Measurements from ENCODE around the gene DNM3. TPM values are rescaled to one million over a fixed set of nuclear protein-coding genes. Genes with fewer than 3 reads are reported as not detected.

DNM3 gene
- total and polyA plus RNA-seq, 9 donors, result 2.2 to 7.0 (median 3.9) TPM

DNA sequence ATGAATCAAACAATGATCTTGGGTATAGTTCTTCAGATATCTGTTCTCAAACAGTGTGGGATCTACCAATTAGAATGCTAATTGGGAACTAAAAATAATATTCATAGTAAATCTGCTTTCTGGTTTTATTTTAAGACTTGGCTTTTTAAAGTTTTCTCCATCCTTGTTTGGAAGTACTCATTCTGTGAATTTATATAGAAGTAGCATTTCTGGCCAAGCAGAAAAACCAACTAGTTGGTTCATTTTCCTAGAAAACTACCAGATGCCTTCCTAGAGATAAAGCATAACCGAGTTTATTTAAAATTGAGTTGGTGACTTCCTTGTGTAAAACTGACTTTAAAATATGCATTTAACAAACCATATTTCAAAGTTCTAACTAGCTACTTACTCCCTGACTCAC is 48.8 kb downstream of the DNM3 start:
- no peaks in the 10 kb centered on the region for H3K4me1 ChIP-seq (ENCODE audit: control insufficient read depth, insufficient read depth, low read length)
- no peak overlapping the region for H3K27ac ChIP-seq (ENCODE audit: low read length)
- no peak for DNase-seq
- H3K9me3 ChIP-seq (replicated peaks; ENCODE audit: control insufficient read depth, low read depth, low read length), result no peaks in the 10 kb centered on the region
- no peak overlapping the region for H3K4me3 ChIP-seq (ENCODE audit: low read length)
- H3K27me3 ChIP-seq (ENCODE audit: control insufficient read depth, insufficient read depth, low read length), result no peaks in the 10 kb centered on the region
- no peaks in the 10 kb centered on the region for H3K36me3 ChIP-seq (ENCODE audit: control insufficient read depth, insufficient read depth, low read length)
- WGBS (ENCODE audit: insufficient coverage), result no CpG with 5 or more reads among the region's 1 CpG

DNA sequence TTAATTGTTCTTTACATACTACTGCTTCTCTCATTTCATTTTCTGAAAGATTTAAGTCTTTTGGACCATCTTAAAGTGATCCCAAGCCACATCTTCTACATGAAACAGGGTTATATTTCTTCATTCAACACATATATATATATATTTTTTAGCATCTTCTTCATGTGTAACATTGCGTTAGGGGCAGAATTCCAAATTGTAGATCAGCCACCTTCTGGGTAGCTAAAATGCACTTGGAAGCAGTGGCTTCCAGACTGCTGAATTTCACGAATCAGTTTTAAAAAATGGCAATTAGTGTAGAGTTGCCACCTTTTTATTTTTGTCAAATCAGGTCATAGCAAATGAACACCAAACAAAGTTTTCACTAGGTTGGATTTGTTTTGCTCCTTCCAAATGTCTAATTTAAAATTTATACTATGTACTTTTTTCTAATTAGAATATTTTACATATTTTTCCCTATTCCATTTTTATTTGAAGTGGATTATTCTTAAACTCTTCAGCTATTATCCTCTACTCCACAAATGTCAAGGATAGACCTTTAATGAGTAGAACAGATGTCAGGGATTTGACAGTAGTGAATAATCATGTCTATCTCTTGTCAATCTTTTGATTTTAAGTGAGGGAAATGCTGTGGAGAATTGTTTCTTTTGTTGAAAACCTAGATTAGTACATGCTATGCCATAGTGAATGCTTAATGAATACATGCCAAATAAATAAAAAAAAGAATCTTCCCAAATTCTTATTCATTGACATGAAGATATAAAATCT is 55.8 kb downstream of the DNM3 start:
- H3K27me3 ChIP-seq (ENCODE audit: control insufficient read depth, insufficient read depth, low read length), result no peaks in the 10 kb centered on the region
- 80% methylated on average over 1 of the region's 2 CpGs for WGBS (ENCODE audit: insufficient coverage)
- H3K36me3 ChIP-seq (ENCODE audit: control insufficient read depth, insufficient read depth, low read length), result no peaks in the 10 kb centered on the region
- no peaks in the 10 kb centered on the region for H3K9me3 ChIP-seq (replicated peaks; ENCODE audit: control insufficient read depth, low read depth, low read length)
- H3K27ac ChIP-seq (ENCODE audit: low read length), result no peak overlapping the region
- no peak for DNase-seq
- H3K4me3 ChIP-seq (ENCODE audit: low read length), result no peak overlapping the region
- no peaks in the 10 kb centered on the region for H3K4me1 ChIP-seq (ENCODE audit: control insufficient read depth, insufficient read depth, low read length)

- Histone ChIP-seq H3K4me3 (ENCODE audit: low read length) (no peak overlapping the region), H3K27ac (ENCODE audit: low read length) (no peak overlapping the region), H3K4me1 (ENCODE audit: control insufficient read depth, insufficient read depth, low read length) (no peaks in the 10 kb centered on the region), H3K36me3 (ENCODE audit: control insufficient read depth, insufficient read depth, low read length) (no peaks in the 10 kb centered on the region), H3K9me3 (replicated peaks; ENCODE audit: control insufficient read depth, low read depth, low read length) (no peaks in the 10 kb centered on the region), H3K27me3 (ENCODE audit: control insufficient read depth, insufficient read depth, low read length) (no peaks in the 10 kb centered on the region)
- 49% methylated on average over 6 of the region's 9 CpGs for WGBS (ENCODE audit: insufficient coverage)
- peak; percentile 42 for DNase-seq
These were observed 57.6 kb downstream of the DNM3 start for GRCh38 chr1:171898941-171899340.

GRCh38 chr1:171899838-171900237 is 58.5 kb downstream of the DNM3 start:
- Histone ChIP-seq H3K4me3 (ENCODE audit: low read length) (no peak overlapping the region), H3K36me3 (ENCODE audit: control insufficient read depth, insufficient read depth, low read length) (no peaks in the 10 kb centered on the region), H3K4me1 (ENCODE audit: control insufficient read depth, insufficient read depth, low read length) (no peaks in the 10 kb centered on the region), H3K27me3 (ENCODE audit: control insufficient read depth, insufficient read depth, low read length) (no peaks in the 10 kb centered on the region), H3K9me3 (replicated peaks; ENCODE audit: control insufficient read depth, low read depth, low read length) (no peaks in the 10 kb centered on the region), H3K27ac (ENCODE audit: low read length) (no peak overlapping the region)
- WGBS (ENCODE audit: insufficient coverage), result 78% methylated on average over 5 of the region's 5 CpGs
- no peak for DNase-seq

GRCh38 chr1:171901245-171901644 is 59.9 kb downstream of the DNM3 start:
- Histone ChIP-seq H3K36me3 (ENCODE audit: control insufficient read depth, insufficient read depth, low read length) (no peaks in the 10 kb centered on the region), H3K27me3 (ENCODE audit: control insufficient read depth, insufficient read depth, low read length) (no peaks in the 10 kb centered on the region), H3K4me1 (ENCODE audit: control insufficient read depth, insufficient read depth, low read length) (no peaks in the 10 kb centered on the region), H3K27ac (ENCODE audit: low read length) (no peak overlapping the region), H3K9me3 (replicated peaks; ENCODE audit: control insufficient read depth, low read depth, low read length) (no peaks in the 10 kb centered on the region), H3K4me3 (ENCODE audit: low read length) (no peak overlapping the region)
- DNase-seq, result no peak
- no CpG with 5 or more reads among the region's 7 CpGs for WGBS (ENCODE audit: insufficient coverage)

DNA sequence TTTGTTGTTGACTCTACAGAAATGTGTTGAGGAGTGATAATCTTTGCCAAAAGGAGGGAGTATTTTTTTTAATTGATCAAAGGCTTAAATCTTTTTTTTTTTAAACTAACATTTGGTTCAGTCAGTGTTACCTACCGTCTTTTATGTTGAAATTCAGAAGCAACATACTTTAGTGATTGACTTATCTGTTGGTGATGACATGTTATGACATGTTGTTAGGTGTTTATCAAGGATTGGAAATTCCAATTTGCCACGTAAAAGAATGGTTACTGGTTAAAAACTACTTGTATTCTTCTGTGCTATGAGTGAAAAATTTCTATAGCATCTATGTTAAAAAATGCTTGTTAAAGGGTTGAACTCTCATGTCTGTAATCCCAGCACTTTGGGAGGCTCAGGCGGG is 61.2 kb downstream of the DNM3 start:
- no peak overlapping the region for H3K27ac ChIP-seq (ENCODE audit: low read length)
- no peak overlapping the region for H3K4me3 ChIP-seq (ENCODE audit: low read length)
- WGBS (ENCODE audit: insufficient coverage), result 100% methylated on average over 2 of the region's 3 CpGs
- no peaks in the 10 kb centered on the region for H3K36me3 ChIP-seq (ENCODE audit: control insufficient read depth, insufficient read depth, low read length)
- H3K9me3 ChIP-seq (replicated peaks; ENCODE audit: control insufficient read depth, low read depth, low read length), result no peaks in the 10 kb centered on the region
- no peaks in the 10 kb centered on the region for H3K4me1 ChIP-seq (ENCODE audit: control insufficient read depth, insufficient read depth, low read length)
- no peaks in the 10 kb centered on the region for H3K27me3 ChIP-seq (ENCODE audit: control insufficient read depth, insufficient read depth, low read length)
- DNase-seq, result no peak

- Histone ChIP-seq H3K4me1 (ENCODE audit: control insufficient read depth, insufficient read depth, low read length) (no peaks in the 10 kb centered on the region), H3K27ac (ENCODE audit: low read length) (no peak overlapping the region), H3K9me3 (replicated peaks; ENCODE audit: control insufficient read depth, low read depth, low read length) (no peaks in the 10 kb centered on the region), H3K36me3 (ENCODE audit: control insufficient read depth, insufficient read depth, low read length) (no peaks in the 10 kb centered on the region), H3K27me3 (ENCODE audit: control insufficient read depth, insufficient read depth, low read length) (no peaks in the 10 kb centered on the region), H3K4me3 (ENCODE audit: low read length) (no peak overlapping the region)
- 93% methylated on average over 3 of the region's 5 CpGs for WGBS (ENCODE audit: insufficient coverage)
- no peak for DNase-seq
These were observed 63.6 kb downstream of the DNM3 start for GRCh38 chr1:171904778-171905450.

- WGBS (ENCODE audit: insufficient coverage), result no CpG with 5 or more reads among the region's 5 CpGs
- DNase-seq, result no peak
- H3K36me3 ChIP-seq (ENCODE audit: control insufficient read depth, insufficient read depth, low read length), result no peaks in the 10 kb centered on the region
These were observed 68.4 kb downstream of the DNM3 start for GRCh38 chr1:171909711-171910110.

DNA sequence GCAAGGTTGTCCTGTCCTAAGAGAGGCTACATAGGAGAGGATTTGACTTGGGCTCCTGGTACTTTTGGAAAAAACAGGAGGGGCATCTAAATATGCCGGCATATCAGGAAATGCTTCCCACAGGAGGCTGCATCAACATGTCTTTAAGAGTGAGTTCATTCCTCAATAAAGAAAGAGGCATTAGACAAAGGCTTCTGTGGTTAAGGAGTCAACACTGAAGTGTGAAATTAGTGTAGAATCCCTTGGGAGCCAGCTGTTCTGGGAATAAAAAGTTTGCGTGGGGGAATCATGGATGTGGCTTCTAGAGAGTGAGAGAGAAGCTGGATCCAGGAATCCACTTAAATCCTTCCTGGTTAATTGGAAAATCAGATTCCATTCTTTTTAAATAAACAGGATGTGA is 69.5 kb downstream of the DNM3 start:
- Histone ChIP-seq H3K36me3 (ENCODE audit: control insufficient read depth, insufficient read depth, low read length) (no peaks in the 10 kb centered on the region), H3K4me3 (ENCODE audit: low read length) (no peak overlapping the region), H3K4me1 (ENCODE audit: control insufficient read depth, insufficient read depth, low read length) (no peaks in the 10 kb centered on the region), H3K27ac (ENCODE audit: low read length) (no peak overlapping the region), H3K9me3 (replicated peaks; ENCODE audit: control insufficient read depth, low read depth, low read length) (no peaks in the 10 kb centered on the region), H3K27me3 (ENCODE audit: control insufficient read depth, insufficient read depth, low read length) (no peaks in the 10 kb centered on the region)
- 60% methylated on average over 1 of the region's 2 CpGs for WGBS (ENCODE audit: insufficient coverage)
- no peak for DNase-seq

More at GRCh38 chr1:171909711-171910110, 68.4 kb downstream of the DNM3 start:
- Histone ChIP-seq H3K4me1 (ENCODE audit: control insufficient read depth, insufficient read depth, low read length) (no peaks in the 10 kb centered on the region), H3K27ac (ENCODE audit: low read length) (no peak overlapping the region), H3K27me3 (ENCODE audit: control insufficient read depth, insufficient read depth, low read length) (no peaks in the 10 kb centered on the region), H3K9me3 (replicated peaks; ENCODE audit: control insufficient read depth, low read depth, low read length) (no peaks in the 10 kb centered on the region), H3K4me3 (ENCODE audit: low read length) (no peak overlapping the region)

DNA sequence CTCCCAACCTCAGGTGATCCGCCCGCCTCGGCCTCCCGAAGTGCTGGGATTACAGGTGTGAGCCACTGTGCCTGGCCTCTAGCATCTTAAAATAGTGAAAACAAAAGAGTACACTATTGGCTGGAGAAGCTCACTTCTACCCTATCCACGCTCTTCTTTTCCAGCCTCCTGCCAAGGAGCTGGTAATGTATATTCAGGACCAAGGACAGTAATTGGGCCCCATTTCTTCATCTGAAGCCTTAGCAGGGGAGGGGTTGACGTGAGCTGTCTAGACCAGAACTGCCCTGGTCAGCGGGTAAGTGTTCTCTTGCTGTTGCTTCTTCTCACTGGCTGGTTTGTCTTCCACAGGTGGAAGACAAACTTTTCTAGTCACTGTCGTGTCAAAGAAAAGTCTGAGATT is 70.2 kb downstream of the DNM3 start:
- Histone ChIP-seq H3K4me3 (ENCODE audit: low read length) (no peak overlapping the region), H3K27ac (ENCODE audit: low read length) (no peak overlapping the region), H3K4me1 (ENCODE audit: control insufficient read depth, insufficient read depth, low read length) (no peaks in the 10 kb centered on the region), H3K36me3 (ENCODE audit: control insufficient read depth, insufficient read depth, low read length) (no peaks in the 10 kb centered on the region), H3K27me3 (ENCODE audit: control insufficient read depth, insufficient read depth, low read length) (no peaks in the 10 kb centered on the region), H3K9me3 (replicated peaks; ENCODE audit: control insufficient read depth, low read depth, low read length) (no peaks in the 10 kb centered on the region)
- DNase-seq, result no peak
- 80% methylated on average over 1 of the region's 8 CpGs for WGBS (ENCODE audit: insufficient coverage)

All from muscle of leg (tissue), 11 donors.